ENCODE measurements around the gene FTO.

The FTO gene

GRCh38 chr16:54128629-54129234, 424.8 kb downstream of the FTO start:
- no peak for TF ChIP-seq POLR2AphosphoS5 (IDR thresholded peaks at IDR 0.05; ENCODE audit: low read depth, low read length)
- no peak for TF ChIP-seq REST (IDR thresholded peaks at IDR 0.05; ENCODE audit: insufficient read depth in 1 of 2, low read depth in 2 of 2, low read length in 2 of 2)
- no peak for TF ChIP-seq TAF1 (IDR thresholded peaks at IDR 0.05; ENCODE audit: borderline replicate concordance, insufficient read depth, low read length)
- TF ChIP-seq SIN3A (IDR thresholded peaks at IDR 0.05; ENCODE audit: borderline replicate concordance, insufficient read depth, low read length) = no peak
- TF ChIP-seq FOXP2 (optimal IDR thresholded peaks at IDR 0.05; ENCODE audit: borderline replicate concordance, extremely low read depth, extremely low read length, insufficient read depth) = no peak

GRCh38 chr16:54129810-54130209, 425.9 kb downstream of the FTO start:
- TF ChIP-seq POLR2AphosphoS5 (IDR thresholded peaks at IDR 0.05; ENCODE audit: low read depth, low read length) = no peak
- TF ChIP-seq TAF1 (IDR thresholded peaks at IDR 0.05; ENCODE audit: borderline replicate concordance, insufficient read depth, low read length) = no peak
- TF ChIP-seq FOXP2 (optimal IDR thresholded peaks at IDR 0.05; ENCODE audit: borderline replicate concordance, extremely low read depth, extremely low read length, insufficient read depth) = no peak
- no peak for TF ChIP-seq REST (IDR thresholded peaks at IDR 0.05; ENCODE audit: insufficient read depth in 1 of 2, low read depth in 2 of 2, low read length in 2 of 2)
- TF ChIP-seq SIN3A (IDR thresholded peaks at IDR 0.05; ENCODE audit: borderline replicate concordance, insufficient read depth, low read length) = no peak

GRCh38 chr16:54135361-54136275, 431.7 kb downstream of the FTO start:
- TF ChIP-seq TAF1 (IDR thresholded peaks at IDR 0.05; ENCODE audit: borderline replicate concordance, insufficient read depth, low read length) (no peak), REST (IDR thresholded peaks at IDR 0.05; ENCODE audit: insufficient read depth in 1 of 2, low read depth in 2 of 2, low read length in 2 of 2) (no peak), FOXP2 (optimal IDR thresholded peaks at IDR 0.05; ENCODE audit: borderline replicate concordance, extremely low read depth, extremely low read length, insufficient read depth) (no peak), POLR2AphosphoS5 (IDR thresholded peaks at IDR 0.05; ENCODE audit: low read depth, low read length) (no peak), SIN3A (IDR thresholded peaks at IDR 0.05; ENCODE audit: borderline replicate concordance, insufficient read depth, low read length) (no peak)

GRCh38 chr16:54136276-54136625, 432.3 kb downstream of the FTO start:
- TF ChIP-seq POLR2AphosphoS5 (IDR thresholded peaks at IDR 0.05; ENCODE audit: low read depth, low read length) (no peak), SIN3A (IDR thresholded peaks at IDR 0.05; ENCODE audit: borderline replicate concordance, insufficient read depth, low read length) (no peak), REST (IDR thresholded peaks at IDR 0.05; ENCODE audit: insufficient read depth in 1 of 2, low read depth in 2 of 2, low read length in 2 of 2) (no peak), TAF1 (IDR thresholded peaks at IDR 0.05; ENCODE audit: borderline replicate concordance, insufficient read depth, low read length) (no peak), FOXP2 (optimal IDR thresholded peaks at IDR 0.05; ENCODE audit: borderline replicate concordance, extremely low read depth, extremely low read length, insufficient read depth) (no peak)

All from PFSK-1 (cell line).